Lower leg skin (tissue), 4 donors: Measurements from ENCODE around the gene GPATCH1. TPM values are rescaled to one million over a fixed set of nuclear protein-coding genes. Genes with fewer than 3 reads are reported as not detected.

Experiments
- DNase-seq, 2 donors: peaks; one replicate each; pipeline ENCODE4 v3.0.0-alpha.2; 2019; ENCODE audit warnings: low spot score in 2 of 2
- H3K4me3 ChIP-seq: fragments of 200-600 bp; sonication (generic); 2 replicates; pipeline ENCODE4 v1.5.1; 2017; ENCODE audit warnings: mild to moderate bottlenecking, low read depth; ENCODE audit not compliant: poor library complexity, severe bottlenecking
- POLR2A ChIP-seq, 2 donors: fragments of 450-650 bp; IDR thresholded peaks; one replicate each; pipeline ENCODE4 v1.6.1; 2016 to 2017; ENCODE audit warnings: antibody characterized with exemption in 2 of 2, mild to moderate bottlenecking in 1 of 2, moderate library complexity in 1 of 2
- WGBS, 2 donors: methylation state at CpG; one replicate each; pipeline ENCODE4 v1.1.5; 2018; 5-methylcytosine and 5-hydroxymethylcytosine counted together
- intact Hi-C: fragments of 100-400 bp; cut with DNase I; formaldehyde crosslinking; loops from one replicate; pipeline ENCODE4 v1.15.0; 2023; ENCODE audit warnings: low total_unique reads
- total RNA-seq, 4 donors: library from RNA; depleted of rRNA; stranded (reverse); fragments of >200 nt; gene quantifications; one replicate each; pipeline ENCODE4 v1.1.0, GENCODE V29; 2016
- TF ChIP-seq, protein P1 (sequence below), 3 donors: fragments of 450-650 bp; IDR thresholded peaks; one replicate each; pipeline ENCODE4 v1.5.1; 2016; ENCODE audit warnings: antibody characterized with exemption in 3 of 3, mild to moderate bottlenecking in 3 of 3, moderate library complexity in 2 of 3

The GPATCH1 gene
- total RNA-seq, 4 donors from 2014 or later: 7.0 to 14.6 (median 8.7) TPM

DNA sequence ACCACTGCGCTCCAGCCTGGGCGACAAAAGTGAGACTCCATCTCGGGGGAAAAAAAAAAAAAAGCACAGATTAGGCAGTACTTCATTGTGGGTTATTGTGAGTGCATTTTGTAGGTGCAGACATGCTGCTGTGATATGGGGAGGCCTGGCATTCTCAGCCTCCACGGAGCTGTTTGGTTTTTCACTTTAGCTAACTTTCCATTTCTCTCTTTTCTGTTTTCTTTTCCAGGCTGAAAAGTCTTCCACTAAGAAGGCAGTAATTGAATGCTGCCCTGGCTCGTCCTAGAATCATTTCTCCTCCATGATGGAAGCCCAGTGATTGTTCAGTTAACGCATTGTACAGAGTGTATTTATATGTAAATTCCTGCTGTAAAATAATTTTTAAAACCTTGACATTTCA, 48.9 kb downstream of the GPATCH1 start:
- H3K4me3 ChIP-seq: no peak overlapping the region
- no peak for DNase-seq
- TF ChIP-seq, protein P1, sequence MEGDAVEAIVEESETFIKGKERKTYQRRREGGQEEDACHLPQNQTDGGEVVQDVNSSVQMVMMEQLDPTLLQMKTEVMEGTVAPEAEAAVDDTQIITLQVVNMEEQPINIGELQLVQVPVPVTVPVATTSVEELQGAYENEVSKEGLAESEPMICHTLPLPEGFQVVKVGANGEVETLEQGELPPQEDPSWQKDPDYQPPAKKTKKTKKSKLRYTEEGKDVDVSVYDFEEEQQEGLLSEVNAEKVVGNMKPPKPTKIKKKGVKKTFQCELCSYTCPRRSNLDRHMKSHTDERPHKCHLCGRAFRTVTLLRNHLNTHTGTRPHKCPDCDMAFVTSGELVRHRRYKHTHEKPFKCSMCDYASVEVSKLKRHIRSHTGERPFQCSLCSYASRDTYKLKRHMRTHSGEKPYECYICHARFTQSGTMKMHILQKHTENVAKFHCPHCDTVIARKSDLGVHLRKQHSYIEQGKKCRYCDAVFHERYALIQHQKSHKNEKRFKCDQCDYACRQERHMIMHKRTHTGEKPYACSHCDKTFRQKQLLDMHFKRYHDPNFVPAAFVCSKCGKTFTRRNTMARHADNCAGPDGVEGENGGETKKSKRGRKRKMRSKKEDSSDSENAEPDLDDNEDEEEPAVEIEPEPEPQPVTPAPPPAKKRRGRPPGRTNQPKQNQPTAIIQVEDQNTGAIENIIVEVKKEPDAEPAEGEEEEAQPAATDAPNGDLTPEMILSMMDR (IDR thresholded peaks at IDR 0.05): no peak
- TF ChIP-seq POLR2A (IDR thresholded peaks at IDR 0.05): no peak
- WGBS, 2 donors: 90 to 91% methylated on average over 6 of the region's 6 CpGs
- intact Hi-C loops: no loop called here

DNA sequence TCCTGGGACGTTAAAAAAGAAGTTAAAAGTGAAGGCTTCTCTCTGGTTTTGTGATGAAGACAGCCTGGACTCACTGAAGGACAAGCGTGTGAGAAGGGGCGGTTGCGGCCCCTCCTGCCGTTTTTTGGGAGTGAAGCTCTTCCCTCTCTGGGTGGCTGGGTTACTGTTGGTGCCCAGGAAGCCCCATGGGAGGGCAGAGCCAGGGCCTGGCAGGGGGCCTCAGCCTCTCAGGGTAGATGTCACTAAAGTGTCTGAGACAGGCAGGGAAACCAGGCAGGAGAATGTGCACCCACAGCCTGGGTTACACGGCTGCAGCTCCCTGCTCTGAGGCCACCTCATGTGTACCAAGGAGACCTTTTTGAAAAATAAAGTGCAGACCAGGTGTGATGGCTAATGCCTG, 49.5 kb downstream of the GPATCH1 start:
- WGBS, 2 donors: 84 to 90% methylated on average over 6 of the region's 6 CpGs
- DNase-seq: no peak
- TF ChIP-seq, protein P1 (IDR thresholded peaks at IDR 0.05): no peak
- no peak for TF ChIP-seq POLR2A (IDR thresholded peaks at IDR 0.05)
- H3K4me3 ChIP-seq: no peak overlapping the region
- intact Hi-C loops: no loop called here

DNA sequence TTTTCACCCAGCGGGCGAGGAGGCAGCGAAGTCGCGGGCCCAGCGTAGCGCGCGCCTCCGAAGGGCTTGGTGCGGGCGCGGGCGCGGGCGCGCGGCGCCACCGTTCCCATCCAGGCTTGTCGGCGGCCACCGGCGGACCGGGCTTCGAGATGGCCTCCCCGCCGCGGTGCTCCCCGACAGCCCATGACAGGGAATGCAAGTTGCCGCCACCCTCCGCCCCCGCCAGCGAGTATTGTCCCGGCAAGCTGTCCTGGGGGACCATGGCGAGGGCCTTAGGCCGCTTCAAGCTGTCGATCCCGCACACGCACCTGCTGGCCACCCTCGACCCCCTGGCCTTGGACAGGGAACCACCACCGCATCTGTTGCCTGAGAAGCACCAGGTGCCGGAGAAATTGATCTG, 51.0 kb downstream of the GPATCH1 start, which contains the start of gene WDR88:
TSS of gene WDR88 (plus strand) at position 94 of the 400 bp plus-strand sequence. CDS start at position 150, 56 bp downstream.
- TF ChIP-seq POLR2A (IDR thresholded peaks at IDR 0.05): no peak
- TF ChIP-seq, protein P1 (IDR thresholded peaks at IDR 0.05): no peak
- WGBS, 2 donors: 95% methylated on average over 32 to 43 of the region's 43 CpGs
- no peak within 1 kb of the TSS for H3K4me3 ChIP-seq
- intact Hi-C loops: no loop called here
- no peak for DNase-seq

DNA sequence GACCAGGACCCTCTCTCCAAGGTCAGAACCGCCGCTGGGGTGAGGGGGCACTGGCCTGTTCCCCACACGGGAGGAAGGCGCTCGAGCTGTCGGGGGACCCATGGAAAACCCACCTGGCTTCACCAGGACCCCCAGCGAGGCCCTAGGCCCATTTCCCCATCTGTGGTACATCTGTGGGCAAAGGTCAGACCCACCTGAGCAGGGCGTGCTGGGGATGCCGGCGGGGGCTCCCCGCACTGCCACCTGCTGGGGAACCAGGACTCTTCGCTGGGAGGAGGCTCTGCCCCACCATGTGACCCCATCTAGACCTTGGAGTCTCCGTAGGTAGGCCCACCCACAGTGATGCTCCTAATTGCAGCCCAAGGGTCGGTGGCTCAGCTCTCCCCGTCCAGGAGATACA, 51.4 kb downstream of the GPATCH1 start:
- no peak for DNase-seq
- no peak overlapping the region for H3K4me3 ChIP-seq
- WGBS, 2 donors: 89 to 91% methylated on average over 15 of the region's 15 CpGs
- intact Hi-C loops: no loop called here
- TF ChIP-seq, protein P1 (IDR thresholded peaks at IDR 0.05): no peak
- no peak for TF ChIP-seq POLR2A (IDR thresholded peaks at IDR 0.05)

DNA sequence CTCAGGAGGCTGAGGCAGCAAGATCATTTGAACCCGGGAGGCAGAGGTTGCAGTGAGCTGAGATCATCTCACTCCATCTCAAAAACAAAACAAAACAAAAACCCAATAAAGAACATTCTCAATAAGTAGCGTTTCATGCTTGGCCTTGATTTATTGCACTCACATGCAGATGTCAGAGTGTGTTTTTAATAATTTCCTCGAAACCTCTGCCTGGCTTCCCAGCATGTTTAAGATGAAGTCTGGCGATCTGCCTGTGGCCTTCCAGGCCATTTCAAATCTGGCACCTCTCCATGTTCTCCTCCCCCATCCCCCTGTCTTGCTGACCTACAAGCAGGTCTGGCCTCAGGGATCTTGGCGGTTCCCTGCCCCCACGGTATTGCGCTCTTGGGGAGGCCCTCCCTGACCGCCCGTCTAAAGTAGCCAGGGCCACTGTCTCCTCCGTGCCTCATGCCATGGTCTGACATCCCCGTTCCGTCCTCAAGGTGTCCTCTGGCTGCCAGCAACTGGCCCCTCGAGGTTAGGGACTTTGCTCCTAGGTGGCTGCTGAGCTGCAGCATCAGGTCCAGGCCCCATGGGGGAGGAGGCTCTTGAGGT, 52.6 kb downstream of the GPATCH1 start:
- no peak for DNase-seq
- TF ChIP-seq, protein P1 (IDR thresholded peaks at IDR 0.05): no peak
- no peak for TF ChIP-seq POLR2A (IDR thresholded peaks at IDR 0.05)
- no peak overlapping the region for H3K4me3 ChIP-seq
- intact Hi-C loops: no loop called here
- 50 to 55% methylated on average over 13 of the region's 13 CpGs for WGBS, 2 donors

DNA sequence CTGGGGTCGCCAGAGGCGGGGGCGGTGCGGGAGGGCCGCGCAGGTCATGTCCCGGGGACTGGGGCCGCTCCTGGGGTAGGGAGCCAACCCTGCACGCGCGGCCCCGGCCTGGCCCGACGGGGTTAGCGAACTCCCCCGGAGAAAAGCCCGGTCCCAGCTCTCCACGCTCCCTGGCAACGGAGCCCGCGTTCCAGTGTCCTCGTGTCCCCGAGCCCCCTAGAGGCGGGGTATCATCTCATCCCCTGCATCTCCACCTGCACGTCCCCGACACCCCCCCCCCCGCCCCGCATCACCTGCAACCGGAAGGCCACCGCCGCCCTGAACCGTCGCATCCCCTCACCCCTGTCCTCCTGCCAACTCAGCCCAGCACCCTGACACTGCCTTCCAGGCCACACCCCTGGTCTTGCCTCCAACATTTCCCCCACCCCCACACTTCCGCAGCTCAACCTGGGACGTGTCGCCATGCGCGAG, 53.6 kb downstream of the GPATCH1 start:
- intact Hi-C loops: loop anchor here (5.0 kb wide), 1 partner anchor 48 kb away; no protein-coding TSS in a partner anchor
- H3K4me3 ChIP-seq: no peak overlapping the region
- TF ChIP-seq, protein P1 (IDR thresholded peaks at IDR 0.05): no peak
- no peak for TF ChIP-seq POLR2A (IDR thresholded peaks at IDR 0.05)
- WGBS, 2 donors: 11 to 25% methylated on average over 12 to 38 of the region's 38 CpGs
- DNase-seq: no peak
